GM13977 (cell line): ENCODE data around the gene PPP1R3G.

Experiments used
- DNase-seq: peaks from one replicate; pipeline ENCODE4 v3.0.0; 2012; ENCODE audit warnings: low spot score
- CTCF ChIP-seq: IDR thresholded peaks from 2 replicates; pipeline ENCODE4 v1.5.1; 2012; ENCODE audit warnings: mild to moderate bottlenecking, control low read depth; ENCODE audit not compliant: insufficient read depth; ENCODE audit errors: extremely low read depth, missing control alignments
- in situ Hi-C: fragments of 300-500 bp; cut with MboI; formaldehyde crosslinking; loops from one replicate; pipeline ENCODE4 v1.12.0; 2022; ENCODE audit warnings: low sequenced_read_pairs, low pct_unique_long_range_greater_than_20kb, mixed read lengths, inconsistent platforms; ENCODE audit not compliant: unreplicated experiment

The PPP1R3G gene

DNA sequence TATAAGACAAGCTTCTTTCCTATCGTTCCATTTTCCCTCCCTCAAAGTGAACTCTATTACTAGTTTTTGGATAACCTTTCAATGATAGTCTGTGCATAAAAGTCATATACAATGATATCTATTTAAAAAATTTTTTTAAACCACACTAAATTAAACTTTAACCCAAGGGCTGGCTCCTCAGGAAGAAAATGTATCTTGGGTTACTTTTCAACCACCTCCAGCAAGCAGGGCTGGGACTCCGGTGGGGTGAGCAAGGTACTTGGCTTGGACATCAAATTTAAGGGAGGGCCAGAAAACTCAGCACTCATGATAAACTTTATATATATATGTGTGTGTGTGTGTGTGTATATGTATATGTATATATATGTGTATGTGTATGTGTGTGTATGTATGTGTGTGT lies 13.9 kb upstream of the PPP1R3G start:
- in situ Hi-C loops, result no loop called here
- no peak for TF ChIP-seq CTCF
- no peak for DNase-seq

DNA sequence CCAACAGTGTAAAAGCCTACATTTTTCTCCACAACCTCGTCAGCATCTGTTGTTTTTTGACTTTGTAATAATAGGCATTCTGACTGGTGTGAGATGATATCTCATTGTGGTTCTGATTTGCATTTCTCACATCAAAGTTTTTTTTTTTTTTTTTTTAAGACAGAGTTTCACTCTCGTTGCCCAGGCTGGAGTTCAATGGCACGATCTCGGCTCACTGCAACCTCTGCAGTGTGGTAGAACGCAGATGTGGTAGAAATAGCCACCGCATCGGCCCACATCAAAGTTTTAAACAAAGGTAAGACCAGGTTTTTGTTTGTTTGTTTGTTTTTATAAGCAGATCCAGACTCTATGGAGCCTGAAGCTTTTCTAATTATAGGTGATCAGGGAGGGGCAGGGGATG lies 12.7 kb upstream of the PPP1R3G start:
- TF ChIP-seq CTCF, result no peak
- no peak for DNase-seq
- in situ Hi-C loops, result no loop called here

DNA sequence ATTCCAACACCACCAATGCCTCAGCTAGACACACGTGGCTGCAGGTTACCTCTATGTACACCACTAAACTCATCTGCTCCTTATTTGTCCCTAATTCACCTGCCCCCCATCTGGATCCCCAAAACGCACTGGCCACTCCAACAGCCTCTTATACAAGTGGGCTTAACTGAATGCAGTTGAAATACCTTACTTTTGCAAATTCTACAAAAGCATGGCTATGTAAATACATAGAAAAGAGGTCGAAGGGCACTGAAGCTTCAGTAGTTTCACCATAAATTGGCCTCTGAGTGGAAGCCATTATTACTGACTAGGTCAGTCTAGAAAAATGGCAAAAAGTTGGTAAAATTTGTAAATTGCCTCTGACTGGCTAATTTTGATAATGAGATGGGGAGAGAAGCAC lies 11.1 kb upstream of the PPP1R3G start:
- DNase-seq, result no peak
- in situ Hi-C loops, result no loop called here
- TF ChIP-seq CTCF, result no peak

- in situ Hi-C loops, result no loop called here
- DNase-seq, result no peak
- TF ChIP-seq CTCF, result no peak
These were observed 8.2 kb upstream of the PPP1R3G start for GRCh38 chr6:5076931-5077330.

DNA sequence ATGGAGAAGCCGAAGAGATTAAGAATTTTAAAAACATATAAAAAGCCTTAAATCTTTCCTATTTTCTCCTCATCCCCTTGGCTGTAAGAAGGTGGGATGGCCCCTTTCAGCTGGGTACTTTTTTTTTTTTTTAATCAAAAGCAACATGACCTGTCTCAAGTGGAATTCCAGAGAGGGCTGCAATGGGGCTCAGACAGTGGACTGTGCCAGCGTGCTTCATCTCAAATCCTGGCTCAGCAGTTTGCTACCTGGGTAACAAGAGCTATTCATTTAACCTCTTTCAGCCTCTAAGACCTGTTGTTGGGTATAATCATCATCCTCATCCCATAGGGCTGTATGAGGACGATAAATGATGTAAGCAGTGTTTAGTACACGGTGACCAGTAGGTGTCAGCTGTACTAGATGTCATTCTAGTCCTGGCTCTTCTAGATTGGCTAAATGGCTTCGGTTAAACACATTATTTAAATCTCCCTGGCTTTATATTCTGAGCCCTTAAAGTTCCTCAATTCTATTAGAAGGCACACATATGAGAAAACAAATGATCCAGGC lies 6.9 kb upstream of the PPP1R3G start:
- peak; percentile 37 for TF ChIP-seq CTCF
- in situ Hi-C loops, result no loop called here
- DNase-seq, result peak; percentile 60

GRCh38 chr6:5079692-5080091 lies 5.4 kb upstream of the PPP1R3G start:
- in situ Hi-C loops, result no loop called here
- no peak for TF ChIP-seq CTCF
- no peak for DNase-seq

DNA sequence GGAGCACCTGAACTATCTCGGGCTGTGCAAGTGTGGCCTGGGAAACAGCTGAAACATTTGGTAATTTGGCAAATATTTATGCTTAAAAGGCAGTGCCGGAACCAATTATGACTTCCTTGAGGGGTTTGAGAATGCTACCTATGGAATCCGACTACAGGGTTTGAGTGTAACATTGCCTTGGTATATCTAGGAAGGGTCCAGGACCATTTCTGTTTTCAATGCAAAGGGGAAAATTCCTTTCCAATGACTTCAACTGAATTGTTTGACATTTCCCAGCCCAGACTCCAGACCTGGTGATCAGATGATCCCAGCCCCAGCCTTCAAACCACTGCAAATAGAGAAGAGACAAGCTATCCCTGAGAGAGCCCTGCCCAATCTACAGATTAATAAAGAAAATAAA lies 4.6 kb upstream of the PPP1R3G start:
- no peak for TF ChIP-seq CTCF
- in situ Hi-C loops, result no loop called here
- DNase-seq, result no peak
